ENCODE measurements around the gene SLC13A4.
"Not testable (repeated sequence)": the region's sequence is repeated elsewhere in the genome, so short reads cannot be mapped to it uniquely, and the experiment has no call there.

Gene SLC13A4

GRCh38 chr7:135692055-135692454 lies 35.9 kb downstream of the SLC13A4 start:
- DNase-seq (ENCODE audit: low read depth), result no peak

DNA sequence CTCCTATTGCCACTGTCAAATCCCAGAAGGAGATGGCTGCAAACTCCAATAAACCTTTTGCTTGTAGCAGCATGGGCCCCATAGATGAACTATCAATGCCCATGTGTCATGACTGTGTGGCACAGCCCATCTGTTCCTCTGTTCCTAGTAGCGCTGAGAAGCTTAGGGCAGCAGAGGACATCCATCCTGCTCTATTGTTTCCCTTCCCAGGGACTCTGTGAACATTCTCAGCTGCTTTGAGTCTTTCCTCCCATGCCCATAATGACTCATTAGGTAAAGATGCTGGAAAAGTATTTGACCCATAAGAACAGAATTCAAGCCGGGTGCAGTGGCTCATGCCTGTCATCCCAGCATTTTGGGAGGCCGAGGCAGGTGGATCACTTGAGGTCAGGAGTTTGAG lies 37.4 kb downstream of the SLC13A4 start:
- no peak for DNase-seq (ENCODE audit: low read depth)

DNA sequence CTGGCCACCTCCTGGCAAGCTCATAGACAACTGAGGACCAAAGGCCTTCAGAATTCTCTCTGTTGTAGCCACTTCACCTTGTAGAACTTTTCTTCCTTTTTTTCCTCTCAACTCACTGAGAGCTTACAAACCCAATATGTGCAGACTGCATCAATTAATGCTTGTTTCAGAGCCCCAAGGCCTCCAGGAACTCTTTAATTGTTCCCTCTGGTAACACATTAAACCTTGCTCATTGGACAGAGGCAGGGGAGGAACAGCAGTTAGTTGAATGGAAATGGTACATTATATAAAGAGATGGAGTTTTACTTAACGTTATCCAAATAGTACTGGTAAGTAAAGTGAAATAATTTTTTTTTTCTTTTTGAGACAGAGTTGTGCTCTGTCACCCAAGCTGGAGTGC lies 40.5 kb downstream of the SLC13A4 start:
- no peak for DNase-seq (ENCODE audit: low read depth)

DNA sequence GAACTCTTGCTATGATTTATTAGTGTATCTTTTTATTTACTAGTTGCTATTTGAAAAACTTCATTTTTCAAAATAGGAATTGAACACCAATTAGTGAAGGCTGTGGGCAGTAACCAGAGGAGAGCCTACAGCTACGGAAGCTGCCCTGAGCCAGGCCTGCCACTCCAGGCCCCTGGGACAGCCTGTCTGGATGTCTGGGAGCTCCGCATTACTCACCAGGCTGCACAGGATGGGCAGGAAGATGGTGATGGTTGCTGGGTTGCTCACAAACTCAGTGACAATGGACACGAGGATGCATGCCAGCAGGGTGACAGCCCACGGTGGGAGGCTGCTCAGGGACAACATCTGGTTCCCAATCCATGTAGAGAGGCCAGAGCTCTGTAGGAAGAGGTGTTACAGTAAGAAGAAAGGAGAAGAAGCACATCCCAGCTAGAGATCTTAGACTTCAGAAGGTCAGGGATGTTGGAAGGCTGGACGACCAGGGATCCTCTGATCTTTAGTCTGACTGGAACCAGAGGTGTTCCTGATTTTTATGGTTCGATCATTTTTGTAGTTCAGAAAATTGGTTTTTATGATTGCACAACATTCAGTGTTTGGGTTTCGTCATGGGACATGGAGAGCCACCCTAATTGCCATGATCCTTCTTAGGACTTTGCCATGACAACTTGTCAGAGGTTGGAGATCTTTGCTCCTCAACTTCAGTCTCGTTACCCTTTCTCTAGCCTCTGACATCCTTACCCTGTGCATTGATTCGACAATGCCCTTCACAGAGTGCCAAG lies 42.5 kb downstream of the SLC13A4 start:
- DNase-seq (ENCODE audit: low read depth), result no peak

DNA sequence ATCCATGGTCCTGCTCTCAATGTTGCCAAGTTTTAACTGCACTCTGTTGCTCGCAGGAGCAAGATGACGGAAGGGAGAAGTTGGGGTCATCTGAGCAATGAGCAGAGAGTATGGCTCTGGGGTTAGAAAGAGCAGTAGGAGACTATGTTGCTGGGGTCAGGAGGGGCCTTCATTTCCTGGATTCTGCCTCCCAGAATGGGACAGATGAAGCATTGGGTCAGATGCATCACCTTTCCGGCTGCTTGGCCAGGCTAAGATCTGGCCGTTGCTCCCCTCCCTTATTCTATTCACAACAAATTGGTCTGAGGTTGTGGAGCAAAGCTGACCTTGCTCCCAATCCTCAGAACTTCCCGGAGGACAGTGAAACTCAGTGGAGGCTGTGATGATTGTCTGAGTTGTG lies 43.3 kb downstream of the SLC13A4 start:
- no peak for DNase-seq (ENCODE audit: low read depth)

- no peak for DNase-seq (ENCODE audit: low read depth)
Observed at GRCh38 chr7:135684136-135684535, 43.9 kb downstream of the SLC13A4 start.

- no peak for DNase-seq (ENCODE audit: low read depth)
Observed at GRCh38 chr7:135683609-135684008, 44.4 kb downstream of the SLC13A4 start.

DNA sequence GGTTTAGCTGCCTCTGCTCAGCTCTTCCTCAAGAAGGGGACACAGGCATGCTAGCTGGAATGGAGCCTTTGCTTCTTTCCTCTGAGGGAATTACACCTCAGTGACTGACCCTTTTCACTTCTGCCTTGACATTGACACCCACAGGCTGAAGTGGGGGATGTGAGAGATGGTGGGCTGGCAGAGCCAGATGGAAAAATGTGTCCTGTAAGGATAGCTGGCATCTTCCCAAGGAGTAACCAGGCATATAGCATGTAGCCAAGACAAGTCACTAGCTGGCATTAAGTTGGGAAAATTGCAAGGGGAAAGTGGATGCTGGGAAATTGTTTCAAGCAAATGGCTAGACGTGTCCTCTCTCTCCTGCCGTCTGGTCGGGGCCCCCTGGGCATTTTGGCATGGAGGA lies 45.8 kb downstream of the SLC13A4 start:
- no peak for DNase-seq (ENCODE audit: low read depth)

- no peak for DNase-seq (ENCODE audit: low read depth)
Observed at GRCh38 chr7:135681762-135682161, 46.2 kb downstream of the SLC13A4 start.

GRCh38 chr7:135678612-135679575 lies 49.1 kb downstream of the SLC13A4 start:
- no peak for DNase-seq (ENCODE audit: low read depth)

GRCh38 chr7:135673360-135673706 lies 54.7 kb downstream of the SLC13A4 start:
- DNase-seq (ENCODE audit: low read depth), result no peak

GRCh38 chr7:135672560-135673359 lies 55.2 kb downstream of the SLC13A4 start:
- no peak for DNase-seq (ENCODE audit: low read depth)

DNA sequence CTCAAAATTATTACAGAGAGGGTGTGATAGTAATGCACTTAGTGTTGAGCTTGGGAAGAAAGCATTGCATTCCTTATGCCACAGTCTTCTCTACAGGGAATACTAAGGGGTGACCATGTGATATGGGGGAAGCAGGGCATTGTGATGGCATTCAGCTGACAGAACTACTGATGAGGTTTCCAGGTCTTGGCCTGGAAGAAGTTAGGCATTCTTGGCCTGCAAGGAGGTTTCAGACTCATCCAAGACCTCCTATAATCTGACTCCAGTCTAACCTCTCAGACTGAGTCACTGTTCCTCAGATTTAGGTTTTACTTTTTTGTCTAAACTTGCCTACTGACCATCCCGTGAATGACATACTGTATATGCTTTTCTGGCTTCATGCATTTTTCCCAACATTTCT lies 57.8 kb downstream of the SLC13A4 start:
- DNase-seq (ENCODE audit: low read depth), result no peak

DNA sequence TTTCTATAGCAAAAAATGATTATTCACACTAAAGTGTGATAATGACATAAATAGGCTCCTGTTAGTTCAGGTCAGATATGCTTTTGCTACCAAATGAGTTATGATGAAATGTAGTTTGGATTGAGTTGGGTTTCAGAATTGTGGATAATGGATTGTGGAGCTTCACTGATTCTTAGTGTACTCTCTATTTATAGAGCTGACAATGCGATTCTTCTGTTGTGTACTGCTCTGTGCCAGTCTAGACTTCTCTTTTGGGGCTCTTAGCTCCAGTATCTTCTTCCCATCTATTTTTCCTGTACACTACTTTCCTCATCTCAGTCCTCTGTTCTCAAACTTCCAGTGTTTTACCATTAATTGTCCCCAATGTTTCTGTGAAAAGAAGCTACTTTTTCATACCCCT lies 58.2 kb downstream of the SLC13A4 start:
- no peak for DNase-seq (ENCODE audit: low read depth)

DNA sequence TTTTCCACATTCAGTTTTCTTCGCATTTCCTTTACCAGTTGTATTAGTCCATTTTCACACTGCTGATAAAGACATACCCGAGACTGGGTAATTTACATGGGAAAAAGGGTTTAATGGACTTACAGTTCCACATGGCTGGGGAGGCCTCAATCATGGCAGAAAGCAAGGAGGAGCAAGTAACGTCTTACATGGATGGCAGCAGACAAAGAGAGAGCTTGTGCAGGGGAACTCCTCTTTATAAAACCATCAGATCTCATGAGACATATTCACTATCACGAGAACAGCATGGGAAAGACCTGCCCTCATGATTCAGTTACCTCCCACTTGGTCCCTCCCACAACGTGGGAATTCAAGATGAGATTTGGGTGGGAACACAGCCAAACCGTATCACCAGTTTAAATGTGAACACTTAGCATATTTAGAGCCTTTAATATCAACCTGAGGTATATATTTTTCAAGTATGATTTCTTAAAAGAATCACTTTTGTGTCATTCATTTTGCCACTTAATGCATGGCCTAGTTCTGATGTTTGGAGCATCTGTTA lies 59.1 kb downstream of the SLC13A4 start:
- DNase-seq (ENCODE audit: low read depth), result not testable (repeated sequence)

- DNase-seq (ENCODE audit: low read depth), result not testable (repeated sequence)
Observed at GRCh38 chr7:135667626-135668025, 60.4 kb downstream of the SLC13A4 start.

DNA sequence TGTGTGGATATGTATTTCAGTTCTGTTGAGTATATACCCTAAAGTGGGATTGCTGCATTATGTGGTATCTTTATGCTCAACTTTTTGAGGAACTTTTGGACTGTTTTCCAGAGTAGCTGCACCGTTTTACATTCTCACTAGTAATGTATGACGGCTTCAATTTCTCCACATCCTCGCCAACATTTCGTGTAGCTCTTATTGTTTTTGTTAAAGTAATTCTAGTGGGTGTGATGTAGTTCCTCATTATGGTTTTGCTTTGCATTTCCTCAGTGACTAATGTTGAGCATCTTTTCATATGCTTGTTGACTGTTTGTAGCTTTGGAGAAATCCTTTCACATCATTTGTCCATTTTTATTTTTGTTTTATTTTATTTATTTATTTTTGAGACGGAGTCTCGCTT lies 61.1 kb downstream of the SLC13A4 start:
- DNase-seq (ENCODE audit: low read depth), result no peak

DNA sequence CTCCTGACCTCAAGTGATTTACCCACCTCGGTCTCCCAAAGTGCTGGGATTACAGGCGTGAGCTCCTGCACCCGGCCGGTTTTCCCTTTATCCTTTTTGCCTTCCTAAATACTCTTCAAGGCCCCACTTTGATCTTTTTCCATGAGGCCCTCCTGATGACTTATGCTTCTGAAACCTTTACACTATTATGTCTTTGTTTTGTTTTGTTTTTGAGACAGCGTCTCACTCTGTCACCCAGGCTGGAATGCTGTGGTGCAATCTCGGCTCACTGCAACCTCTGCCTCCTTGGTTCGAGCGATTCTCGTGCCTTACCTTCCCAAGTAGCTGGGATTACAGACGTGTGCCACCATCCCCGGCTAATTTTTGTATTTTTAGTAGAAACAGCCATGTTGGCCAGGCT lies 61.8 kb downstream of the SLC13A4 start:
- DNase-seq (ENCODE audit: low read depth), result no peak

DNA sequence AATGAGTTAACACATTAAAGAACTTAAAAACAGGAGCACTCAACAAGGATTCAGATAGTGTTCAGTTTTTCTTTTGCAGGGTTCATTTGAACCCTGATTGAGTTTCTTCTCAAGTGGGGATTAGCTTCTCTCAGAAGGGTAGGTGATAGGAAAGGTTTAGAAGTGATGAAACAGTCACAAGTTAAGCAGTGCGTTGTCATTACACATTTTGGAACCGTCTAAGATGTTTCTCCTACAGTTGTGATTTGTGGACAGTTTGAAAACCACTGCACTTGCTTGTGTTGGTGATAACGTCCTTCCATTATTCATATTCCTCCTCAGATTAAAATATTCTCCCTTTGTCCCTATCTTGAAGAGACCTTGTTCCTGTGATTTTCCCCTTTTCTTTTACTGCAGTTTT lies 62.9 kb downstream of the SLC13A4 start:
- no peak for DNase-seq (ENCODE audit: low read depth)

GRCh38 chr7:135664046-135664589 lies 63.9 kb downstream of the SLC13A4 start:
- DNase-seq (ENCODE audit: low read depth), result no peak

- peak; percentile 96 for DNase-seq (ENCODE audit: low read depth)
Observed at GRCh38 chr7:135662373-135663114, 65.4 kb downstream of the SLC13A4 start, which contains the start of gene STMP1. TSS of gene STMP1 (plus strand) at chr7:135662514.

All from activated T-cell treated with anti-CD3 and anti-CD28 coated beads for 1 hour (primary cell).